ENCODE results near the gene NEMP1.
"Not testable (repeated sequence)": the region's sequence is repeated elsewhere in the genome, so short reads cannot be mapped to it uniquely, and the experiment has no call there.

Gene NEMP1, protein sequence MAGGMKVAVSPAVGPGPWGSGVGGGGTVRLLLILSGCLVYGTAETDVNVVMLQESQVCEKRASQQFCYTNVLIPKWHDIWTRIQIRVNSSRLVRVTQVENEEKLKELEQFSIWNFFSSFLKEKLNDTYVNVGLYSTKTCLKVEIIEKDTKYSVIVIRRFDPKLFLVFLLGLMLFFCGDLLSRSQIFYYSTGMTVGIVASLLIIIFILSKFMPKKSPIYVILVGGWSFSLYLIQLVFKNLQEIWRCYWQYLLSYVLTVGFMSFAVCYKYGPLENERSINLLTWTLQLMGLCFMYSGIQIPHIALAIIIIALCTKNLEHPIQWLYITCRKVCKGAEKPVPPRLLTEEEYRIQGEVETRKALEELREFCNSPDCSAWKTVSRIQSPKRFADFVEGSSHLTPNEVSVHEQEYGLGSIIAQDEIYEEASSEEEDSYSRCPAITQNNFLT

DNA sequence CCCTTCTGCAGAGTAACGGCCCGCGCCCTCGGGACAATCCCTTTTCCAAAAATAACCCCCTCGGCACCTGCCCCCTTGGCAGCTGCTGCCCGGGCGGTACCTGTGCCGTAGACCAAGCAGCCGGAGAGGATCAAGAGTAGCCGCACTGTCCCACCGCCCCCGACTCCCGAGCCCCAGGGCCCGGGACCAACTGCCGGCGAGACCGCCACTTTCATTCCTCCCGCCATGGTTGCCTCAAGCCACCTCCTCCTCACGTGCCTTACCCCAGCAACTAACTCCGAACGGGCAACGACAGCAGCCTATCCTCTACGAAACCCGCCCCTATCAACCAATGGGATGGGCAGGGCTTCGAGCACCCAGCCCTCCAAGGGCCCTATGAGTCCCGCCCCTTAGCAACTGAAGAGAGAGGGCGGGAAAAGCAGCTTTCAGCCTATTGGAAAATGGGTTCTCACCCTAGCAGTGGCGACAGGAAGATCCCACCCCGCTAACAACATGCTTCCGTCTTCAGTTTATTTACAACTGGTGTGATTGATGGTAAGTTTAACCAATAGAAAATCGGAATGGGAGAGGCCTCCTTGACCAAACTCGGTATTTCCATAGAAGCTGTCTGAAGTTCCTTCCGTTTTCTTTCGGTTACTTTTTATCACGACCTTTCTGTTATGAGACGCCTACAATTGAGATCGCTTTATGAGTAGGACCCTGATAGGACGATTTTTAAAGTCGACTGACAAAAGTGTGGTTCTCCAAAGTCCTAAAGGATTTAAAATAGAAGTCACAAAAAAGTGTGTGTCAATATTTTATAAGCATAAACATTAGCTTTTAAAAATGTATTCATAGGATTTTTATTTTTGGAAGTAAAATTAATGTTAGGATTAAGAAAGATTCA lies at the start of gene NEMP1:
Gene NEMP1, minus strand, starts transcription at position 273 of the 886 bp plus-strand sequence. Its CDS starts 46 bp downstream, at position 227.
- DNase-seq, result peak; percentile 95

DNA sequence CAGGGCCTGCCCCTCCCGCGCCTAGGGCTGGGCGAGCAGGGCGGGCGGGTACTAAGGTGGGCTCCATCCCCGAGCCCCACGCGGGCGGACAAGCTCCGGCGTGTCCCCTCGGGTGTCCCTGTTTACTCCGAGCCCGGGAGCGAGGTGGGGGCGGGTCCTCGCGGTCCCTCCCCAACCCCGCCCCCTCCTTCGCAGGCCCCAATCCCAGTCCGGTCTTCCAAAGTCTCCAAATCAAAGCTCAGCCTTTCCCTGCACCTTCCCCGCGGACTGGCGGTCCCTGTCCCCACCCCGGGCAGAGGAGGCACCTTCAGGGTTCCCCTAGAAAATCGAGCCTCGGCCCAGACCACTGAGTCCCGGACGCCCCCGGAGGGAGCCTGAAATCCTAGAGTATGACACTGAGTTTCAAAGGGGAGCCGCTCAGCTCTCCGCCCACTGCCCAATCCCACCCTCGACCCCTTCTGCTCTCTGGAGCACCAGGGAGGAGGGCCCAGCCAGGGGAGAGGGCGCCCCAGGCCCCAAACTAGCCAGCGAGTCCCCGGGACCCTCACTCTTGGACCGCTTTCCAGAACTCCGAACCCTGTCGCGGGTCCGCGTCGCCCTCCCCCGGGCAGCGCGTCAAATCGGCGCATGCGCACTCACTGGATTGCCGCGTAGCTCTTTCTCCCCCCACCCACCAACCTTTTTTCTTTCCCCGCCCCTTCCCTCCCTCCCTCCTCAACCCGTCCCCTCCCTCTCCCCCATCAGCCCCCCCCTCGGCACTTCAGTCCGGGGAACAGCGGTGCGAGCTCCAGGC lies 49.3 kb upstream of the NEMP1 start, which contains the start of gene LRP1:
Gene LRP1, plus strand, starts transcription at position 758 of the 793 bp plus-strand sequence. CDS start 482 bp downstream, outside the sequence.
- DNase-seq, result peak; percentile 34

DNA sequence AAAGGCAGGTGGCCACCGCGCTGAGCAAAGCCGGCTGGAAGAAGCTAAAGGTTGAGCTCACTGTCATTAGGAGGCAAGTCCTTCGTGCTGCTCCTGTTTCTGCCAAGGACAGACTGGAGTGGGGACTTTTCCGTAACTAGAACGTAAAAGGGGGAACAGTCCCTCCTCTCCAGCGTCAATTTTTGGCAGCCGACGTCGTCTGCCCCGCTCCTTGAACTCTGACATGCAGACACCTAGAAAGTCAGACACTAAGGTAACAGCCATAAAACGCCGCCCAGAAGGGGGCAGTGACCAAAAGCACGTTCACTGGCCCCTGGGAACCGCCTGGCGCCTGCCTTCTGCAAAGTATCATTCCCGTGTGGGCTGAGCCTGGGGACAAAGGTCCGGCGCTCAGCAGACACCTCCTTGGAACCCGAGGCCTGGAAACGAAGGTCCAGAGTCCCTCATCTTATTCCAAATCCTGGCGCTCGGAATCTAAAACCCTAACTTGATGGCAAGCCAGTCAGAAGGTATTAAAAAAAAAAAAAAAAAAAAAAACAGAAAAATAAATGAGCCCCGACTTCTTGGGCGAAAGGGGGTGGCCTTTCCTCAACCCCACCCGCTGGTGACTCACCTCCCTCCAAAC lies 48.6 kb upstream of the NEMP1 start:
- peak; percentile 13 for DNase-seq

DNA sequence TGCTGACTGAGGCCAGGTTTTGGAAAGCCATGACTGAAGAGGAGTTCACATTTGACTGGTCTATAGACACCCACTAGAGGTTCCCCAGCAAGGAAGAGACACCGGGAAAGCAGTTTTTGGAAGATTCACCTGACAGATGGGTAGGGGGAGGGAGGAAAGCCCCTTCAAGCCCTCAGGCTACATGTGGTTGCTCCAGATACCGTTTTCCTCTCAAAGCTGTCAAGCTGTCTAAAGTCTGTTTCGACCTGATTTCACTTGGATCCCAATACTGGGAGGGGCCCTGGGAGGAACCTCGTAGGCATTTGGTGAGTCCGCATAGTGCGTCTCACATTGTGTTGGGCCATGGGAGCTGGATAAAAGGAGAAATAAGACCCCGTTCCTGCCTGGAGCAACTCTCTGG lies 48.0 kb upstream of the NEMP1 start:
- no peak for DNase-seq

DNA sequence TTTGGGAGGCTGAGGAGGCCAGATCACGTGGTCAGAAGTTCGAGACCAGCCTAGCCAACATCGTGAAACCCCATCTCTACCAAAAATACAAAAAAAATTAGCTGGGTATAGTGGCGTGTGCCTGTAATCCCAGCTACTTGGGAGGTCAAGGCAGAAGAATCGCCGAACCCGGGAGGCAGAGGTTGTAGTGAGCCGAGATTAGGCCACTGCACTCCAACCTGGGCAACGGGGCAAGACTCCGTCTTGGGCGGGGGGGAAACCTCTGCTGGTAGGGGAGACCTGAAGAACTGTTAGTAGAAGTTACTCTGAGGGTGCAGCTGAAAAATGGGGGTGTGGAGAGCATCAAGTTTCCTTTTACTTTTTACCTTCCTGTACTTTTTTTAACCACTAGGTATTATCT lies 47.5 kb upstream of the NEMP1 start:
- DNase-seq, result no peak

DNA sequence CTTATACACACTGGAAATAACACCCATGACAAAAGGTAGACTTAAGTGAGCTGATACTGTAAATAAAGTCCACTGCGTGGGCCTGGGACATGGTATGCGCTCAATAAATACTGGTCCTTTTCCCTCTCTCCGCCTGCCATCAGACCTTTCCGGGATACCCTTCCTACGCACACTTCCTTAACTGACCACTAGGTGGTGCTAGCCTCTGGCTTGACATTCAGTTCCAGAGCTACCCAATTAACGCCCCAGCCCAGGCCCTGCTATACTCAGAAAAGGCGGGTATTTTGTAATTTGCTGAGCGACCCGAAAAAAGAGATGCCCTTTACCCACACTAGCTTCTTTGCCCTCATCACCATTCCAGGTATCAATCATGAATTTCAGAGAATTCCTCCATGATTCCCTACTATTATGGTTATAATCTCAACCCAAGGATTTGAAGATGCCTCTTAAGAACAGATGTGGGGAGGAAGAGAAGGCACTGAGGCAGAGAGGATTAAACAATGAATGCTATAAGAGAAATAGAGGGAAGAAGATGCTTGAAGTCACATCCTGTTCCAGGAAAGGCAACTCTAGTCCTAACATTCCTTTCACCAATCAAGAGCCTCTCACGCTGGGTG lies 45.8 kb upstream of the NEMP1 start:
- peak; percentile 52 for DNase-seq

DNA sequence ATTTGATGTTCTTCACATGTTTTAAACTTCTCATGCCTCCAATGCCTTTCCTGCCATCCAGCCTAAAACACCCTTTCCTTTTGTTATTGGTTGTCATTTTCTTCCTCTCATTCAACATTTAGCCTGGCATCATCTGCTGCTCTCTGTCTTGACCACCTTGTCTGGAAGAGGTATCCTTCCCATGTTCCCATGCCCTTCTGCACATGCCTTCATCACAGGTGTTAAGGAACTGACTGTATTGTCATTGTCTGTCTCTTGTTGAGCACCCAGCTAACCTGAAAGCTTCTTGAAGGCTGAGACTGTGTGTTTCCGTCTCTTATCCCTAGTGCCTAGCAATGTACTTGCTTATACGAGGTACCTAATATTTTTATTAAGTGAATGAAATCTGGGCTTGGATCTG lies 45.2 kb upstream of the NEMP1 start:
- DNase-seq, result no peak

DNA sequence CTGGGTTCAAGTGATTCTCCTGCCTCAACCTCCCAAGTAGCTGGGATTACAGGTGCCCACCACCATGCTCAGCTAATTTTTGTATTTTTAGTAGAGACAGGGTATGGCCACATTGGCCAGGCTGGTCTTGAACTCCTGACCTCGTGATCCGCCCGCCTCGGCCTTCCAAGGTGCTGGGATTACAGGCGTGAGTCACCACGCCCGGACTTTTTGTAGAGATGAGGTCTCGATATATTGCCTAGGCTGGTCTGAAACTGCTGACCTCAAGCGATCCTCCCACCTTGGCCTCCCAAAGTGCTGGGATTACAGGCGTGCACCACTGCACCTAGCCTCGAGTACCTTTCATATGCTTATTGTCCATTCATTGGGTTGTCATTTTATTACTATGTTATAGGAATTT lies 42.1 kb upstream of the NEMP1 start:
- DNase-seq, result not testable (repeated sequence)

DNA sequence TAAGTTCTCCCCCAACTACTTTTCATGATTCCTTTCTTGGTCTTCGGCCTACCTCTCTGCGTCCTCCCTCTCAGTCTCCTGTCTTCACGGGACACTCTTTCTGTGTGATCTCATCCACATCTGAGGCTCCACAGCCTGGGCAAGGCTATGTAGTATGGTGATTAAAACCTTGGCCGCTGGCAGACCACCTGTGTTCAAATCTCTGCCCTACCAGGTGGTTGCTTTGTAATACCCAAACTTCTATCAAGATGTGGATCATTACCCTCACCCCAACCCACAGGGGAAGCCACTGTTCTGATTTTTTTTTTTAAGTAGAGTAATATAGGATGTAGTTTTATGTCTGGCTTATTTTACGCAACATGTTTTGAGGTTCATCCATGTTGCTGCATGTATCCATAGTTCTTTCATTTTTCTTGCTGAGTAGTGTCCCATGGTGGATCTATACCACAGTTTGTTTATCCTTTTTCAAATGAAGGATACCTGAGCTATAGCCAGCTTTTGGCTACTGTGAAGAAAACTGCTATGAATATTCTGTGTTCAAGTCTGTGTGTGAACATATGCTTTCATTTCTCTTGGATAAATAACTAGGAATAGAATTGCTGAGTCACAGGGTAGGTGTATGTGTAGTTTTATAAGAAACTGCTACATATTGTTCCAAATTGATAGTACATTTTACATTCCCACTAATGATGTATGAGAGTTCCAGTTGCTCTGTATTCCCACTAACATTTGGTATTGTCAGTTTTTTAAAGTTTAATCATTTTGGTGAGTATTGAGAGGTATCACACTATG lies 40.9 kb upstream of the NEMP1 start:
- no peak for DNase-seq

DNA sequence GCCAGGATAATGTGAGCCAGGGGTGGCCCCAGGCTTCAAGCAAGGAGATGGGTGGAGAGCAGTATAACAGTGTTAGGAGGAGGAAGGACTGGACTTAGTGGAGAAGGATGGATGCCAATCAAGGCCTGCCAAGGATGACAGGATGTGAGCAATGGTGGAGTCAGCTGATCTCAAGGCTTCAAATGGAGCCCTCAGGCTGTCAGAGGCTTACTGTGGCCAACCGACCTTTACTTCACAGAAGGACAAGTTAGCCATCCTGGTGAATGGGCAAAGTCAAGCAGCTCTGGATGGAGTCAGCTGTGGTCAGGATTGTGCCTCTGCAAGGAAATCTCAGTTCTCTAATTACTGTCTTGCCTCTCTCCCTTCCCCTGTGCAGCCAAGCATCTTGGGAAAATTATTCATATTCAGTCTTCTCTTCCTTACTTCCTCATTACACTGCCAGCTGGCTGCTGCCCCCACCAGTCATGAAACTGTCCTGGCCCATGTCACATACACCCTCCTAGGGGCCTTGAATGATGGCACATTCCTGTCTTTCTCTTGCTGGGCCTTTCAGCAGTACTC lies 40.2 kb upstream of the NEMP1 start:
- no peak for DNase-seq

DNA sequence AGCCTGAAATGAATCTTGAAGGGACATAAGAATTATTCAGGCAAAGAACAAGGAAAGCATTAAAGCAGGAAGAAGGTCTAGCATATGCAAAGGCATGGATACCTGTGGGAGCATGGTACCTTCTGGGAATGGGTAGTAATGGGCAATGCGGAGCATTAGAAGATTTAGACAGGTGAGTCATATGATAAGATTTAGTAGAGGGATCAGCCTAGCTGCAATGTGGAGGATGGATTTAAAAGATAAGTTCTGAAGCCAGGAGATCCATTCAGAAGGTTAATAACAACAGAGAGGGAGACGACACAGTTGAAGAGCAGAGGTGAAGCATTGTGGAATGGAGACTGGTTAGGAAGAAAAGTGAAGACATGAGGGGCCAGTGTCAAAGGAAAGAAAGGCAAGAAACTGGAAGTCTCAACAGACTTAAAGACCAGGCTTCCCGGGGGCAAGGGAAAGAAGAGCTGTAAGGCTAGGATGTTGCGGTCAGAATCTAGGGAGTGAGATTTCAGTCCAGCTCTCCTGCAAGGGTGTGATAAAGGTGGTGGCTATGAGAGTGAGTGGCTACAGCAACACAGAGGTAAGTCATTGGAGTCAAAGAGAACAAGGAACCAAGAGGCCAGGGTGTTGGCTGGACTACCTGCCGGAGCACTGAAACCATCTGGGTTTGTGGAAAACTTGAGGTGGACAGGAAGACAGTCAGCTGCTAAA lies 38.1 kb upstream of the NEMP1 start:
- no peak for DNase-seq

DNA sequence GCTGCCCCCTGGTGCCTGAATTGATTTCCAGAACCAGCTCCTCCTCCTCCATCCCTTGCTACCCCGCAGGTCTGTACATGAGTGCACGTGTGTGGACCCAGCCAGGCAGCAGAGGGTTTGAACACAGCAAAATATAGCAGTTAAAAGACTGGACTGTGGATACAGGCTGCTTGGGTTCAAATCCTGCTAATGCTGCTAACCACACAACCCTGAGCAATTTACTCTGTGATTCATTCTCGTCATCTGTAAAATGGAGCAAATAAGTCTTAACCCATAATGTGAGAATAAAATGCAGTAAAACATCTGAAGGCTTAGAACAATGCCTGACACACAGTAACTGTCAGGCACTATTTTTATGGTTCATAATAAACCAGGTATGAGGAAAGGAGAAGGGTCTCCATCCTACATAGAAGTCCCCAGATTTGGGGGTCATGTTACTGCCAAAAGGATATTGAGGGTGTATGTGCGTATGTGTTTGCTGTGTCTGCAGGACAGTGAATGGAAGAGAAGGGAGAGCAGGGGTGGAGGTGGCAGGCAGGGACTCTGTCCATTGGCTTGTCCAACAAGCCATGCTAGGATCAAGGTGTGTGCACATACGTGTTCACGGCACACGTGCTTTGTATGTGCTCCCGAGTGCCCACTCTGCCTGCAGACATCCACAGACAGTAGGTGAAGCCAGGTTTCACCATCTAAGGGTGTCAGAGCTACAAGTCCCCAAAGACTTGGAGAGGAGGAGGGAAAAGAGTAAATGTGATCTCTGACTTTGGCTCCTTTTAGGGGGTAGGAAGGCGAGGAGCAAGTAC lies 34.1 kb upstream of the NEMP1 start:
- DNase-seq, result no peak

DNA sequence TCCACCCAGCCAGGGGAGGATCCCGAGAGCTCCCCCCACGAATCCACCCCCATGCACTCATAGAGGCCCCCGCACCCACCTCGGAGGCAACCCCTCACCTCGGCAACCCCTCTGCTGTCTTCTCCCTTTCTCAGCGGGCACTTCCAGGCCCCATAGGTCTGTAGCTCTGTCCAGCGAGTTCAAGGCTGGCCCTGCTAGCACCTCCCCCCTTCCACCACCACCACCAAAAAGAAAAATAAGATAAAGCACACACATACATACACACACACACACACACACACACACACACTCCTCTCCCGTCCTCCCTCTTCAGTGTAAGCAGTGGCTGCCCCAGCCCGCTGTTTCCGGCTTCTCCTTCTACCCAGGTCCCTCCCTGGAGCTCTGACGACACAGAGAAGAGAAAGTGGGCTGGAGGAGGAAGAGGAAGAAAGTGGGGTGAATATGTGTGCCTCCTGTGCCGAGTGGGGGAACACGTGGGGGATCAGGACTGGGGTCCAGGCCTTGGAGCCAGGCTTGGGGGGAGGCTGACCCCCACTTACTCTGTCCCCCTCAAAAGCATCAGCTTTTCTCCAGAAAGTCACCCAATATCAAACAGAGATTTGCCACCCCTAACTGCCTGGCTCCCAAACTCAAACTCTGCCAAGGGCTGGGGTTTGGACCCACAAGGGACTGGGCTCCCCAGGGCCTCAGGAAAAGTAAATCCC lies 32.6 kb upstream of the NEMP1 start, which contains the start of gene STAT6:
Gene STAT6, minus strand, starts transcription at position 332 of the 704 bp plus-strand sequence. CDS start 3,084 bp downstream, outside the sequence.
- DNase-seq, result no peak

DNA sequence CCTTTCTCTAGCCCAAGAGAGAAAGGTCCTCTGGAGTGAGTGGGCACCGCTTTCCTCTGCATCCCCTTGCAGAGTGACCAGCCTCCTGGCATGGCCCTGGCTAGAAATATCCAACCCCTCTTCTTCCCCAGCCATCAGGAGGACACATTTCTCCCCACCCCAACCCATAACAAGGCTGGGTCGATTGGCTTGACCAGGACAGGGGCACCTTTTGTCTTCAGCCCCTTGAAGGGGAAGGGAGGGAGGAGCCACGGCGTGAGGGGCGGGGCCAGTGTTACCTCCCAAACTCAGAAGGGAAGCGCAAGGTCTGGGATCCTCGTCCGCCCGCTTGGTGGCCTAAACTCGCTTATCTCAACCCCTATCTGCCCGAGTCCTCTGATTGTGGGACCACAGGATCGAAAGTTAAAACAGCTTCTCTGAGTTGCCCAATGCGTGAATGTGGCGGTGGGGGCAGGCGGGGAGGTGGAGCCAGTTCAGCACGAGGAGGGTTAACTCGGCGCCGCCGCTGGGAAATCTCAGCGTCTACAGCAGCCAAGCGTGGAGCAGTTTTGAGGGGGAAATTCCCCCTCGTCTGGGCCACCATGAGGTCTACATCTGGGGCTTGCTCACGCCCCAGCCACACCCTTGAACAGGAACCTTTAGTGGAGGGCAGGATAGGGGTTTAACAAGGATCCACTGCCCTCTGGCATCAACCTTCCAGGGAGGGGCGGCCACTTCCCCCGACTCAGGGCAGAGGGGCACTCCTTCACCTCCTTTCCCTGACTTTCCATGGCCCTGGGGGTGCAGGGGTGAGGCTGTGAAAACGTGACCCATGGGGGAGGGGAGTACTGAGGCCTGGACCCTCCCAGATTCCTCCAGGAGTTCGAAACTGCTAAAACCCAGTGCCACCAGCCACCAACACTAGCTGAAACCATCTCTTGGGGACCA lies 31.8 kb upstream of the NEMP1 start:
- no peak for DNase-seq

DNA sequence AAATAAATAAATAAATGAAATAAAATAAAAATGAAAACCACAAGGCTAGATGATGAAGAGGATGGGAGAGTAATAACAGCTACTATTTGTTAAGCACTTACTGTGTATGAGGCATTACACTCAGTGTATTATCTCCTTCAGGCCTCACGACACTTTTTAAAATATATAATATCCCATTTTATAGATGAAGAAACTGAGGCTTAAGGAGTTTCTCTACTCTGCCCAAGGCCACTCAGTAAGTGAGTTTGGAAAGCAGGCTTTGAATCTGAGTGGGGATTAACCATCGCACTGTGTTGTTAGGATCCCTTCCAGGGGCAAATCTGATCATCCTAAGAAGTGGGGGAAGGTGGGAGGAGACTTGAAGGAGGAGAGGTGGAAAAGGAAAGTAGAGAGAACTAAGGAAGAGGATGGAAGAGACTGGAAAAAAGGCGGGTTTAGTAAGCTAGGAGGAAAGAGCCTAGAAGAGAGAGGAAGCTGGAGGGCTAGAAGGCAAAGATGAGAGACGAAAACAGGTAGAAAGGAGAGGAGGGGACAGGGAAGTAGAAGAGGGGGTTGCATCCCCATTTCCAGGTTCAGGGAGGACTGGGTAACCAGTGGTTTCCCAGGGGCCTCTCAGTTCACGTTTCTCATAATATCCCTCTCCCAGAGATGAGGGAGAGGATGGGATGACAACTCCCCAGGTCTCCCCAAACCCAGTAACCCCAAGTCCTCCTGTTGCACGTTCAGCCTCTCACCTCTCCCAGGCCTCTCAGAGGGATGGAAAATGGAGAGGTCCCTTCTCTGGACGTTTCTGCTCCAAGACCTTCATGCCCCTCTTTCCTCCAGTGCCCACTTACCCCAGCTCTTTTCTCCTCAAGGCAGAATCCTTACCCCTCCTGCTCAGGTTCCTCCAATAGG lies 30.9 kb upstream of the NEMP1 start:
- no peak for DNase-seq

Measured in NCI-H1105 (cell line).